Right lobe of liver (tissue), 4 donors: Measurements from ENCODE around the gene KCNJ6.

ENCODE experiments used
- POLR2A ChIP-seq: fragments of 450-650 bp; IDR thresholded peaks from one replicate; pipeline ENCODE4 v1.6.1; 2017; ENCODE audit warnings: antibody characterized with exemption, mild to moderate bottlenecking
- TF ChIP-seq, protein P1 (sequence below), 4 donors: fragments of 200-600 bp in 3 of 4; fragments of 450-650 bp in 1 of 4; IDR thresholded peaks; one replicate each; pipeline versions ENCODE4 v1.5.1 to v1.8.0; 2016 to 2022; ENCODE audit warnings: antibody characterized with exemption in 4 of 4, mild to moderate bottlenecking in 2 of 4
- donor health status: DM: no; HTN: no; CAD: no.
- donor health status: DM: no; HTN: no; CAD: no.
- donor health status: DM: no; HTN: yes; CAD: no.

DNA sequence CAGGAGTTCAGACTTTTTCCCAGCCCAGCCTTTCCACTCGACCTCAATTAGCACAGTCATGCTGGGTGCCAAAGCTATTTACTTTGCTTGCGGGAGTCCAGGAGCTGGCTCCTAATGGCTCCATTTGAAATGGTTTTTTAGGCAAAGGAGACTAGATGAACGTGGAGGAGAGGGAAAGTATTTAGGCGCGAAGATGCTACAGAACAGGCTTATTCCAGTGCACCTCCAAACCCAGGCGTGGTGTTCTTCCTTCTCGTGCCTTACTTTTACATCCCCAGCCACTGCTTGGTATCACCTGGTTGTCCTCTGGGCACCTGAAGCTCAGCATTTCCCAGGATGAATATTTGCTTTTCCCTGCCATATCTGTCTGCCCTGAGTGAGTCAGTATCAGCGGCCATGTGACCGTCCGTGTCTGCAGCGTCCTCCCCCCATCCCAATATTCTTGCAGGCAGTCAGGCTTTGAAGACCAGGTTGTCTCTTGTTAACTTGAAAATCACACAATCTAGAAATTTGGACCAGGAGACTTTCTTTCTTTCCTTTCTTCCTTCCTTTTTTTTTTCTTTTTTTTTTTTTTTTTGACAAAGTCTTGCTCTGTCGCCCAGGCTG, 351.2 kb downstream of the KCNJ6 start:
- TF ChIP-seq POLR2A = no peak
- TF ChIP-seq, protein P1, sequence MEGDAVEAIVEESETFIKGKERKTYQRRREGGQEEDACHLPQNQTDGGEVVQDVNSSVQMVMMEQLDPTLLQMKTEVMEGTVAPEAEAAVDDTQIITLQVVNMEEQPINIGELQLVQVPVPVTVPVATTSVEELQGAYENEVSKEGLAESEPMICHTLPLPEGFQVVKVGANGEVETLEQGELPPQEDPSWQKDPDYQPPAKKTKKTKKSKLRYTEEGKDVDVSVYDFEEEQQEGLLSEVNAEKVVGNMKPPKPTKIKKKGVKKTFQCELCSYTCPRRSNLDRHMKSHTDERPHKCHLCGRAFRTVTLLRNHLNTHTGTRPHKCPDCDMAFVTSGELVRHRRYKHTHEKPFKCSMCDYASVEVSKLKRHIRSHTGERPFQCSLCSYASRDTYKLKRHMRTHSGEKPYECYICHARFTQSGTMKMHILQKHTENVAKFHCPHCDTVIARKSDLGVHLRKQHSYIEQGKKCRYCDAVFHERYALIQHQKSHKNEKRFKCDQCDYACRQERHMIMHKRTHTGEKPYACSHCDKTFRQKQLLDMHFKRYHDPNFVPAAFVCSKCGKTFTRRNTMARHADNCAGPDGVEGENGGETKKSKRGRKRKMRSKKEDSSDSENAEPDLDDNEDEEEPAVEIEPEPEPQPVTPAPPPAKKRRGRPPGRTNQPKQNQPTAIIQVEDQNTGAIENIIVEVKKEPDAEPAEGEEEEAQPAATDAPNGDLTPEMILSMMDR (IDR thresholded peaks at IDR 0.05) = no peak
